Stimulated activated CD8-positive, alpha-beta memory T cell treated with anti-CD3 and anti-CD28 coated beads, Interleukin-4, amount 100 ng/mL, for 24 hours (primary cell): ENCODE results near the gene FHOD3.

Experiments
- DNase-seq: peaks from one replicate; pipeline ENCODE4 v3.0.0-alpha.2; 2020; ENCODE audit warnings: low read depth

FHOD3 gene

GRCh38 chr18:36665952-36666351, 368.4 kb downstream of the FHOD3 start:
- no peak for DNase-seq

GRCh38 chr18:36667811-36668210, 370.3 kb downstream of the FHOD3 start:
- no peak for DNase-seq

- no peak for DNase-seq
Measured at GRCh38 chr18:36668349-36668748, 370.8 kb downstream of the FHOD3 start.

- no peak for DNase-seq
Measured at GRCh38 chr18:36672437-36673344, 375.2 kb downstream of the FHOD3 start.

GRCh38 chr18:36673452-36673851, 375.9 kb downstream of the FHOD3 start:
- DNase-seq: no peak

- no peak for DNase-seq
Measured at GRCh38 chr18:36675076-36675475, 377.6 kb downstream of the FHOD3 start.

GRCh38 chr18:36675542-36675941, 378.0 kb downstream of the FHOD3 start:
- DNase-seq: no peak

- DNase-seq: no peak
Measured at GRCh38 chr18:36676629-36677028, 379.1 kb downstream of the FHOD3 start.

- DNase-seq: no peak
Measured at GRCh38 chr18:36680042-36680441, 382.5 kb downstream of the FHOD3 start.

- DNase-seq: no peak
Measured at GRCh38 chr18:36685580-36685979, 388.1 kb downstream of the FHOD3 start.

GRCh38 chr18:36688020-36688965, 390.8 kb downstream of the FHOD3 start:
- DNase-seq: peak; percentile 19

- DNase-seq: no peak
Measured at GRCh38 chr18:36692371-36692770, 394.9 kb downstream of the FHOD3 start.

GRCh38 chr18:36692921-36693332, 395.4 kb downstream of the FHOD3 start:
- no peak for DNase-seq

- no peak for DNase-seq
Measured at GRCh38 chr18:36693931-36694620, 396.6 kb downstream of the FHOD3 start.

GRCh38 chr18:36695806-36696205, 398.3 kb downstream of the FHOD3 start:
- no peak for DNase-seq

GRCh38 chr18:36697905-36698304, 400.4 kb downstream of the FHOD3 start:
- DNase-seq: no peak

GRCh38 chr18:36700955-36701354, 403.4 kb downstream of the FHOD3 start:
- DNase-seq: no peak

GRCh38 chr18:36702401-36703013, 405.0 kb downstream of the FHOD3 start:
- no peak for DNase-seq

- DNase-seq: no peak
Measured at GRCh38 chr18:36704156-36704555, 406.6 kb downstream of the FHOD3 start.

GRCh38 chr18:36706134-36706881, 408.8 kb downstream of the FHOD3 start:
- DNase-seq: no peak

GRCh38 chr18:36708366-36708765, 410.9 kb downstream of the FHOD3 start:
- DNase-seq: no peak
